ENCODE data around the gene PDP2.
"Not testable (repeated sequence)": the region's sequence is repeated elsewhere in the genome, so short reads cannot be mapped to it uniquely, and the experiment has no call there.

PDP2 gene

DNA sequence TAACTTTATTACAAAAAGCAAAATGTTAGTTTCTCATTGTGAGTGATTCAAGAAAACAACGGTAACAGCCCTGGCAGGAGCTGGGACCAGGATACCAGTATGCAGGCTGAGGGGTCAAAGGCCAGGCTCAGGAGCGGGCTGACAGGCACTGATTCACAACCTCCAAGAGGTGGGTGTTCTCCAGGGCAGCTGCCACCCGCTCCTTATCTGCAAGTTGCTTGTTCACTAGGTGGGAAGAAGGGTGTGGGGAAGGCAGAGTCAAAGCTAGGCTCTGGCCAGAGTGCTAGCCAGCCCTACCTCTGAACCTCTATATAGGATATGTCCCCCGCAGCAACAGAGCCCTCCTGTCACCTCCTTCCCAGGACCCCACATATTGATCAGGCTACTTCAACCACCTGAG lies 51.8 kb downstream of the PDP2 start:
- Histone ChIP-seq H3K9me3 (ENCODE audit: control insufficient read depth, insufficient read depth, low read length) (no peaks in the 10 kb centered on the region), H3K4me2 (ENCODE audit: low read length) (no peak overlapping the region), H3K27me3 (ENCODE audit: control insufficient read depth, low read length) (no peaks in the 10 kb centered on the region), H3K36me3 (ENCODE audit: control insufficient read depth, low read length) (peaks cover 14% of the 10 kb centered on the region), H3K9me2 (replicated peaks; ENCODE audit: control insufficient read depth, low read length) (no peaks in the 10 kb centered on the region), H3K79me2 (ENCODE audit: control insufficient read depth, low read length) (peaks cover 40% of the 10 kb centered on the region), H4K20me1 (ENCODE audit: control insufficient read depth, insufficient read depth, low read depth, low read length) (peaks cover 5% of the 10 kb centered on the region; the same call in 1 of the 2 replicates), H3K4me3 (ENCODE audit: low read length) (no peak overlapping the region), H3F3A (ENCODE audit: control insufficient read depth, insufficient read depth) (0 out of 2 replicates have a peak, but pooled peaks cover 3% of the 10 kb centered on the region), H3K27ac (ENCODE audit: low read depth, low read length) (no peak overlapping the region), H3K4me1 (ENCODE audit: control insufficient read depth, low read length) (peaks cover 22% of the 10 kb centered on the region)
- TF ChIP-seq, protein P1, sequence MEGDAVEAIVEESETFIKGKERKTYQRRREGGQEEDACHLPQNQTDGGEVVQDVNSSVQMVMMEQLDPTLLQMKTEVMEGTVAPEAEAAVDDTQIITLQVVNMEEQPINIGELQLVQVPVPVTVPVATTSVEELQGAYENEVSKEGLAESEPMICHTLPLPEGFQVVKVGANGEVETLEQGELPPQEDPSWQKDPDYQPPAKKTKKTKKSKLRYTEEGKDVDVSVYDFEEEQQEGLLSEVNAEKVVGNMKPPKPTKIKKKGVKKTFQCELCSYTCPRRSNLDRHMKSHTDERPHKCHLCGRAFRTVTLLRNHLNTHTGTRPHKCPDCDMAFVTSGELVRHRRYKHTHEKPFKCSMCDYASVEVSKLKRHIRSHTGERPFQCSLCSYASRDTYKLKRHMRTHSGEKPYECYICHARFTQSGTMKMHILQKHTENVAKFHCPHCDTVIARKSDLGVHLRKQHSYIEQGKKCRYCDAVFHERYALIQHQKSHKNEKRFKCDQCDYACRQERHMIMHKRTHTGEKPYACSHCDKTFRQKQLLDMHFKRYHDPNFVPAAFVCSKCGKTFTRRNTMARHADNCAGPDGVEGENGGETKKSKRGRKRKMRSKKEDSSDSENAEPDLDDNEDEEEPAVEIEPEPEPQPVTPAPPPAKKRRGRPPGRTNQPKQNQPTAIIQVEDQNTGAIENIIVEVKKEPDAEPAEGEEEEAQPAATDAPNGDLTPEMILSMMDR (IDR thresholded peaks at IDR 0.05; ENCODE audit: low read depth, low read length, poor library complexity, severe bottlenecking): no peak
- TF ChIP-seq EZH2phosphoT487 (IDR thresholded peaks at IDR 0.05; ENCODE audit: borderline replicate concordance, low read length): no peak

GRCh38 chr16:66933776-66934137 lies 53.4 kb downstream of the PDP2 start:
- H3K9me2 ChIP-seq (replicated peaks; ENCODE audit: control insufficient read depth, low read length): no peaks in the 10 kb centered on the region
- H3K27me3 ChIP-seq (ENCODE audit: control insufficient read depth, low read length): no peaks in the 10 kb centered on the region
- peak overlapping the region; percentile 84 for H3K4me3 ChIP-seq (ENCODE audit: low read length)
- H3F3A ChIP-seq (ENCODE audit: control insufficient read depth, insufficient read depth): 0 out of 2 replicates have a peak, but pooled peaks cover 3% of the 10 kb centered on the region
- H3K4me2 ChIP-seq (ENCODE audit: low read length): peak overlapping the region; percentile 94
- peaks cover 40% of the 10 kb centered on the region for H3K79me2 ChIP-seq (ENCODE audit: control insufficient read depth, low read length)
- peak overlapping the region; percentile 38 for H3K27ac ChIP-seq (ENCODE audit: low read depth, low read length)
- no peaks in the 10 kb centered on the region for H3K9me3 ChIP-seq (ENCODE audit: control insufficient read depth, insufficient read depth, low read length)
- H3K36me3 ChIP-seq (ENCODE audit: control insufficient read depth, low read length): peaks cover 20% of the 10 kb centered on the region
- TF ChIP-seq EZH2phosphoT487 (IDR thresholded peaks at IDR 0.05; ENCODE audit: borderline replicate concordance, low read length): no peak
- TF ChIP-seq, protein P1 (IDR thresholded peaks at IDR 0.05; ENCODE audit: low read depth, low read length, poor library complexity, severe bottlenecking): no peak
- peaks cover 22% of the 10 kb centered on the region for H3K4me1 ChIP-seq (ENCODE audit: control insufficient read depth, low read length)
- H4K20me1 ChIP-seq (ENCODE audit: control insufficient read depth, insufficient read depth, low read depth, low read length): peaks cover 5% of the 10 kb centered on the region; the same call in 1 of the 2 replicates

DNA sequence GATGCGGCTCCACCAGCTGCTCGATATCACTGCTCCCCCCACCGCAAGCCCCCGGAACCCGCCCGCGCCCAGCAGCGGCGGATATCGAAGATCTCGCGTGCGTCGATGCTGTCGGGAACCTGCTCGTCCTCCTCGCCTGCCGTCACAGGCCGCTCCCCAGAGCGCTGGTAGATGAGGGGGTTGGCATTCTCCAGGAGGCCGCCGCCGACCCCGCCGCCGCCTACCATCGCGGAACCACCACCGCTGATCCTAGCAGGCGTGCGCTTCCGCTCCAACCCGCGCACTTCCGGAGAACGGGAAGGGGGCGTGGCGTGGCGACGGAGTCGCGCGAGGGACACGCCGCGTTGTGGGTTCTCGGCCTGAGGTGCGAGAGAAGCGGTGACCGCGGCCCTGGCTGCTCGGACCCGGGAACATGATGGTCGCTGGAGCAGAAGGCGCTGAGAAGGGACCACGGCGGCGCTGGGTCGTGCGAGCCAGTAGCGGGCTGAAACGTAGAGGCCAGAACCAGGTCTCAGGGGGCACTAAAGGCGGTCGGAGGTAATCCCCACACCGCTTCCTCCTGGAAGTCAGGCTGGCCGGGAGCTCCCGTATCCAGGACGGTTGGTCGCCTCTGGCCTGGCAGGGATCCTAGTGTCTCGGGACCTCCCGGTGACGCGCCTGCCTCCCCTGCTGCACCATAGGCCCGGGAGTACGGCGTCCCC lies 54.0 kb downstream of the PDP2 start, which contains the start of gene CIAO2B:
Gene CIAO2B, minus strand, starts transcription at position 265 of the 701 bp plus-strand sequence. Its CDS starts 38 bp downstream, at position 227.
- TF ChIP-seq EZH2phosphoT487 (IDR thresholded peaks at IDR 0.05; ENCODE audit: borderline replicate concordance, low read length): no peak
- TF ChIP-seq, protein P1 (IDR thresholded peaks at IDR 0.05; ENCODE audit: low read depth, low read length, poor library complexity, severe bottlenecking): no peak
- H3K4me2 ChIP-seq (ENCODE audit: low read length): peak within 1 kb of the TSS; percentile 94
- peak within 1 kb of the TSS; percentile 84 for H3K4me3 ChIP-seq (ENCODE audit: low read length)
- H3K36me3 ChIP-seq (ENCODE audit: control insufficient read depth, low read length): peaks cover 22% of the 10 kb centered on the region
- peak within 1 kb of the TSS; percentile 38 for H3K27ac ChIP-seq (ENCODE audit: low read depth, low read length)
- peaks cover 40% of the 10 kb centered on the region for H3K79me2 ChIP-seq (ENCODE audit: control insufficient read depth, low read length)
- no peaks in the 10 kb centered on the region for H3K9me3 ChIP-seq (ENCODE audit: control insufficient read depth, insufficient read depth, low read length)
- no peaks in the 10 kb centered on the region for H3K27me3 ChIP-seq (ENCODE audit: control insufficient read depth, low read length)
- peaks cover 22% of the 10 kb centered on the region for H3K4me1 ChIP-seq (ENCODE audit: control insufficient read depth, low read length)
- H4K20me1 ChIP-seq (ENCODE audit: control insufficient read depth, insufficient read depth, low read depth, low read length): peaks cover 5% of the 10 kb centered on the region; the same call in 1 of the 2 replicates
- 0 out of 2 replicates have a peak, but pooled peaks cover 3% of the 10 kb centered on the region for H3F3A ChIP-seq (ENCODE audit: control insufficient read depth, insufficient read depth)
- H3K9me2 ChIP-seq (replicated peaks; ENCODE audit: control insufficient read depth, low read length): no peaks in the 10 kb centered on the region

DNA sequence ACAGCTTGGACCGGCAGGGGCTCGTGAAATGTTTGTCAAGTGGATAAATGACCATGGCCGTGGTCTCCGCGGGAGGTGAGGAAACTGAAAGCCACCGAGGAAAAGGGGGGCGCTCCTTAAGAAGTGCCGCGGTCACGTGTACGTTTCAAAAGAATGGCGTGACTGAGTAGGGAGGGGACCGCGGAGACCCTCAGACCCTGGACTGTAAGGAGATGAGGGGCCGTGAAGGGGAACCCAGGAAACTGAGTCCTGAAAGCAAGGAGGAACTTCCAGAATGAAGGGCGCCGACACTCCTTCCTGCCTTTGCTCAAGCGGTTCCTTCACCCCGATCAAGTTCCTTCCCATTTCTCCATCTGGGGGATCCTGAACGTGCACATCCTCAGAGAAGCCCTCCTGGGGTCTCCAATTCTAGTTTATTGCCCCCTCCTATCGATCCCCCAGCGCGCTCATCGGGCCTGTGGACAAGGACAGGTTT lies 54.6 kb downstream of the PDP2 start:
- Histone ChIP-seq H3K79me2 (ENCODE audit: control insufficient read depth, low read length) (peaks cover 40% of the 10 kb centered on the region), H3K27ac (ENCODE audit: low read depth, low read length) (peak overlapping the region; percentile 28)

More for the DNA sequence above, 54.6 kb downstream of the PDP2 start:
- peaks cover 27% of the 10 kb centered on the region for H3K36me3 ChIP-seq (ENCODE audit: control insufficient read depth, low read length)
- H3K27me3 ChIP-seq (ENCODE audit: control insufficient read depth, low read length); H4K20me1 ChIP-seq (ENCODE audit: control insufficient read depth, insufficient read depth, low read depth, low read length); H3F3A ChIP-seq (ENCODE audit: control insufficient read depth, insufficient read depth); H3K9me3 ChIP-seq (ENCODE audit: control insufficient read depth, insufficient read depth, low read length); H3K9me2 ChIP-seq (replicated peaks; ENCODE audit: control insufficient read depth, low read length): not testable (repeated sequence)
- H3K4me2 ChIP-seq (ENCODE audit: low read length): peak overlapping the region; percentile 94
- H3K4me1 ChIP-seq (ENCODE audit: control insufficient read depth, low read length): peaks cover 22% of the 10 kb centered on the region
- peak overlapping the region; percentile 84 for H3K4me3 ChIP-seq (ENCODE audit: low read length)
